CD4-positive, alpha-beta T cell treated with Interleukin-10 for 1 hour (primary cell): ENCODE results near the gene CRYGD.
"Not testable (repeated sequence)": the region's sequence is repeated elsewhere in the genome, so short reads cannot be mapped to it uniquely, and the experiment has no call there.

Experiments
- DNase-seq: peaks from one replicate; pipeline ENCODE4 v3.0.0-alpha.2; 2020

CRYGD gene

GRCh38 chr2:208124013-208124715, at the start of gene CRYGD:
TSS of gene CRYGD (minus strand) at chr2:208124524. CDS start at chr2:208124473, 51 bp downstream.
- DNase-seq: not testable (repeated sequence)

- peak; percentile 8 for DNase-seq
Observed at GRCh38 chr2:208172125-208172524, 47.8 kb upstream of the CRYGD start.

GRCh38 chr2:208164951-208165755, 40.8 kb upstream of the CRYGD start:
- no peak for DNase-seq

- no peak for DNase-seq
Observed at GRCh38 chr2:208163489-208163888, 39.2 kb upstream of the CRYGD start, which contains the start of gene CRYGA. TSS of gene CRYGA (minus strand) at chr2:208163589. CDS start at chr2:208163556, 33 bp downstream.

GRCh38 chr2:208156439-208156838, 32.1 kb upstream of the CRYGD start:
- no peak for DNase-seq

- DNase-seq: no peak
Observed at GRCh38 chr2:208153156-208153555, 28.8 kb upstream of the CRYGD start.

- no peak for DNase-seq
Observed at GRCh38 chr2:208150956-208151355, 26.6 kb upstream of the CRYGD start.

- DNase-seq: no peak
Observed at GRCh38 chr2:208150094-208150493, 25.8 kb upstream of the CRYGD start.

- no peak for DNase-seq
Observed at GRCh38 chr2:208148803-208149202, 24.5 kb upstream of the CRYGD start.

- no peak for DNase-seq
Observed at GRCh38 chr2:208147759-208148158, 23.4 kb upstream of the CRYGD start.

- DNase-seq: no peak
Observed at GRCh38 chr2:208147008-208147407, 22.7 kb upstream of the CRYGD start.

- no peak for DNase-seq
Observed at GRCh38 chr2:208146006-208146405, 21.7 kb upstream of the CRYGD start, which contains the start of gene CRYGB. TSS of gene CRYGB (minus strand) at chr2:208146158. CDS start at chr2:208146120, 38 bp downstream.

GRCh38 chr2:208142925-208143799, 18.8 kb upstream of the CRYGD start:
- DNase-seq: no peak

GRCh38 chr2:208142240-208142924, 18.1 kb upstream of the CRYGD start:
- DNase-seq: no peak

GRCh38 chr2:208139447-208139846, 15.1 kb upstream of the CRYGD start:
- no peak for DNase-seq

GRCh38 chr2:208138334-208138733, 14.0 kb upstream of the CRYGD start:
- DNase-seq: not testable (repeated sequence)

- DNase-seq: no peak
Observed at GRCh38 chr2:208136716-208137094, 12.4 kb upstream of the CRYGD start.

- no peak for DNase-seq
Observed at GRCh38 chr2:208135794-208136715, 11.7 kb upstream of the CRYGD start.

- no peak for DNase-seq
Observed at GRCh38 chr2:208134928-208135586, 10.7 kb upstream of the CRYGD start.

GRCh38 chr2:208130712-208131110, 6.4 kb upstream of the CRYGD start:
- DNase-seq: no peak
